K562 (cell line): ENCODE data around the gene PYM1. TPM values are rescaled to one million over a fixed set of nuclear protein-coding genes. Genes with fewer than 3 reads are reported as not detected.
A peak's percentile ranks its signal among the peaks of the same experiment; 100 is the strongest.

Source experiments
- ATAC-seq: fragments of 200-7000 bp; cut with Tn5 transposase; 3 replicates; pipeline ENCODE4 v1.9.1; 2020; ENCODE audit warnings: moderate library complexity
- BruUV-seq: library from RNA; stranded (reverse); fragments of 400-500 nt; replicated peaks from 2 replicates; lab custom pipeline; 2021; lab: Mats Ljungman, UMichigan
- CTCF ChIA-PET: fragments of 300-600 bp; formaldehyde crosslinking; extraction: SDS; loops from one replicate; lab custom pipeline; 2021; ENCODE audit warnings: low intra/inter-chr PET ratio; lab: Yijun Ruan, JAX
- POLR2A ChIA-PET: fragments of 300-600, 350-650 bp; sonication (Branson Sonifier 250); formaldehyde crosslinking; extraction: SDS; loops from one replicate; lab custom pipeline; 2021; ENCODE audit warnings: antibody characterized with exemption, inconsistent platforms; lab: Yijun Ruan, JAX
- DNase-seq, 4 experiments: peaks; one replicate each; pipeline versions ENCODE4 v3.0.0 to v3.0.0-alpha.2; 2011 to 2018; ENCODE audit warnings: low spot score in 3 of 4, mixed read lengths in 3 of 4; ENCODE audit errors: extremely low read depth in 1 of 4
- FAIRE-seq: peaks from 2 replicates; lab custom pipeline; 2011; peaks lifted over from hg19 to GRCh38; lab: Jason Lieb, UNC
- H2AFZ ChIP-seq: 2 replicates; pipeline ENCODE4 v1.6.0; 2011; ENCODE audit warnings: low read depth, low read length, control low read depth, inconsistent platforms
- H3K27ac ChIP-seq: fragments of 200-600 bp; 3 replicates; pipeline ENCODE4 v1.8.0; 2011; ENCODE audit warnings: low read depth, mild to moderate bottlenecking, control low read depth, inconsistent platforms, low read length, moderate library complexity, mixed read lengths; ENCODE audit errors: extremely low read depth
- H3K27me3 ChIP-seq, 2 experiments: fragments of 300-600 bp in 1 of 2; 2 replicates in 1 of 2; 3 replicates in 1 of 2; pipeline versions ENCODE4 v1.6.0 to v1.8.0; 2011; ENCODE audit warnings: inconsistent platforms in 2 of 2, low read length in 2 of 2, mild to moderate bottlenecking in 1 of 2, mixed read lengths in 1 of 2, moderate library complexity in 1 of 2; ENCODE audit not compliant: control insufficient read depth in 2 of 2, insufficient read depth in 2 of 2
- H3K36me3 ChIP-seq: fragments of 300-600 bp; 3 replicates; pipeline ENCODE4 v1.8.0; 2011; ENCODE audit warnings: mild to moderate bottlenecking, low read length, inconsistent platforms; ENCODE audit not compliant: control insufficient read depth, insufficient read depth
- H3K4me1 ChIP-seq, 2 experiments: fragments of 200-600 bp in 1 of 2; replicated peaks in 1 of 2; 2 replicates in 1 of 2; 3 replicates in 1 of 2; pipeline versions ENCODE4 v1.5.1 to v1.8.0; 2011; ENCODE audit warnings: inconsistent platforms in 2 of 2, low read length in 2 of 2, mild to moderate bottlenecking in 1 of 2, mixed read lengths in 1 of 2, moderate library complexity in 1 of 2; ENCODE audit not compliant: control insufficient read depth in 2 of 2, insufficient read depth in 2 of 2
- H3K4me2 ChIP-seq: 2 replicates; pipeline ENCODE4 v1.6.1; 2011; ENCODE audit warnings: low read length, control low read depth, inconsistent platforms, mixed read lengths; ENCODE audit not compliant: insufficient read depth
- H3K4me3 ChIP-seq: fragments of 200-600 bp; sonication (generic), shearing (Covaris generic); 2 replicates; pipeline ENCODE4 v1.5.1; 2016; ENCODE audit warnings: control low read depth, inconsistent platforms
- H3K79me2 ChIP-seq: fragments of 200-600 bp; 3 replicates; pipeline ENCODE4 v1.8.0; 2011; ENCODE audit warnings: low read length, inconsistent platforms; ENCODE audit not compliant: control insufficient read depth, insufficient read depth
- H3K9ac ChIP-seq, 2 experiments: 2 replicates each; pipeline versions ENCODE4 v1.6.0 to v1.6.1; 2011; ENCODE audit warnings: low read depth in 2 of 2, low read length in 2 of 2, control low read depth in 1 of 2, inconsistent platforms in 1 of 2, mild to moderate bottlenecking in 1 of 2, mixed read lengths in 1 of 2; ENCODE audit not compliant: insufficient read depth in 1 of 2
- H3K9me1 ChIP-seq: one replicate; pipeline ENCODE4 v1.6.0; 2011; ENCODE audit warnings: inconsistent platforms, mild to moderate bottlenecking, low read length, moderate library complexity; ENCODE audit not compliant: control insufficient read depth, insufficient read depth
- H3K9me3 ChIP-seq: replicated peaks from 2 replicates; pipeline ENCODE4 v1.5.1; 2011; ENCODE audit warnings: low read depth, low read length, inconsistent platforms; ENCODE audit not compliant: control insufficient read depth, insufficient read depth
- H4K20me1 ChIP-seq: replicated peaks from 2 replicates; pipeline ENCODE4 v1.6.1; 2011; ENCODE audit warnings: low read length, inconsistent platforms, mixed read lengths; ENCODE audit not compliant: control insufficient read depth, insufficient read depth
- CEBPZ ChIP-seq: fragments of 150-350 bp; IDR thresholded peaks from 2 replicates; pipeline ENCODE4 v1.6.1; 2014; ENCODE audit warnings: low read depth, mild to moderate bottlenecking, low read length, borderline replicate concordance
- NRF1 ChIP-seq, 2 experiments: fragments of 450-650 bp; IDR thresholded peaks in 1 of 2; conservative IDR thresholded peaks in 1 of 2; 2 replicates each; pipeline ENCODE4 v1.6.1; 2014; ENCODE audit warnings: mild to moderate bottlenecking in 2 of 2
- PHB ChIP-seq: fragments of 250-450 bp; sonication (Bioruptor Pico); IDR thresholded peaks from 2 replicates; pipeline ENCODE4 v1.5.0; 2021
- PKNOX1 ChIP-seq: fragments of 450-650 bp; IDR thresholded peaks from 2 replicates; pipeline ENCODE4 v1.6.1; 2016
- YY1 ChIP-seq, 3 experiments: IDR thresholded peaks; 2 replicates each; pipeline ENCODE4 v1.6.1; 2011; ENCODE audit warnings: low read length in 2 of 3, mild to moderate bottlenecking in 2 of 3, moderate library complexity in 2 of 3, borderline replicate concordance in 1 of 3, control low read depth in 1 of 3, low read depth in 1 of 3; ENCODE audit not compliant: insufficient read depth in 3 of 3, insufficient replicate concordance in 2 of 3, control insufficient read depth in 1 of 3, insufficient read length in 1 of 3; ENCODE audit errors: extremely low read depth in 1 of 3
- ZBTB34 ChIP-seq: fragments of 250-450 bp; sonication (Bioruptor Pico); IDR thresholded peaks from 2 replicates; pipeline ENCODE4 v1.8.0; 2021; ENCODE audit warnings: mild to moderate bottlenecking, moderate library complexity
- WGBS: fragments of 100-300 bp; shearing (Covaris generic); methylation state at CpG from one replicate; pipeline ENCODE4 v1.1.6; 2016; ENCODE audit warnings: low coverage, mixed read lengths; ENCODE audit not compliant: insufficient coverage; ENCODE audit errors: missing lambda C conversion rate; 5-methylcytosine and 5-hydroxymethylcytosine counted together
- in situ Hi-C: fragments of 300-500 bp; cut with MboI; formaldehyde crosslinking; loops from 4 replicates; pipeline ENCODE4 v1.15.0; 2018; ENCODE audit warnings: inconsistent platforms, mixed read lengths
- intact Hi-C: fragments of 100-400 bp; cut with micrococcal nuclease; formaldehyde crosslinking; loops from 2 replicates; pipeline ENCODE4 v1.14.2; 2022
- polyA plus RNA-seq, 8 experiments: library from polyadenylated mRNA; depleted of rRNA in 4 of 8; stranded (reverse) in 5 of 8; unstranded in 3 of 8; fragments of >200 nt; fragmentation: Nextera tagmentation in 2 of 8; fragmentation: Illumina TruSeq in 1 of 8; extraction: Ambion mirVana in 2 of 8; extraction: Trizol in 1 of 8; gene quantifications; 2 replicates each; pipeline versions ENCODE4 v1.2.1 to v1.2.3, GENCODE V29; 2011 to 2014; ENCODE audit warnings: inconsistent platforms in 1 of 8, missing spikeins in 1 of 8
- total RNA-seq, 7 experiments: library from RNA; depleted of rRNA in 6 of 7; stranded (reverse); fragments of >200 nt in 6 of 7; fragmentation: Illumina TruSeq in 2 of 7; extraction: Trizol in 2 of 7; gene quantifications; 2 replicates each; pipeline versions ENCODE4 v1.2.1 to v1.2.3, GENCODE V29; 2011 to 2021; ENCODE audit warnings: low replicate concordance in 1 of 7
- TF ChIP-seq, protein P1 (sequence below): fragments of 250-450 bp; sonication (Bioruptor Pico); IDR thresholded peaks from 2 replicates; pipeline ENCODE4 v1.6.1; 2021; ENCODE audit warnings: mild to moderate bottlenecking
- TF ChIP-seq, protein P2 (sequence below): fragments of 450-650 bp; formaldehyde crosslinking; IDR thresholded peaks from 2 replicates; pipeline ENCODE4 v1.4.0; 2020; ENCODE audit warnings: mild to moderate bottlenecking, moderate library complexity

Gene PYM1
- total and polyA plus RNA-seq, 9 of the 15 experiments (the other 6 are each of a cell fraction or from before 2014, with no cell fraction given): 29.0 to 51.3 (median 34.1) TPM

- TF ChIP-seq ZBTB34: no peak
- TF ChIP-seq, protein P1, sequence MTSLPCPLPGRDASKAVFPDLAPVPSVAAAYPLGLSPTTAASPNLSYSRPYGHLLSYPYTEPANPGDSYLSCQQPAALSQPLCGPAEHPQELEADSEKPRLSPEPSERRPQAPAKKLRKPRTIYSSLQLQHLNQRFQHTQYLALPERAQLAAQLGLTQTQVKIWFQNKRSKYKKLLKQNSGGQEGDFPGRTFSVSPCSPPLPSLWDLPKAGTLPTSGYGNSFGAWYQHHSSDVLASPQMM: no peak
- TF ChIP-seq, all 486 proteins: peak for 0
Observed at GRCh38 chr12:55942055-55942454, 14.4 kb upstream of the PYM1 start (continued).

DNA sequence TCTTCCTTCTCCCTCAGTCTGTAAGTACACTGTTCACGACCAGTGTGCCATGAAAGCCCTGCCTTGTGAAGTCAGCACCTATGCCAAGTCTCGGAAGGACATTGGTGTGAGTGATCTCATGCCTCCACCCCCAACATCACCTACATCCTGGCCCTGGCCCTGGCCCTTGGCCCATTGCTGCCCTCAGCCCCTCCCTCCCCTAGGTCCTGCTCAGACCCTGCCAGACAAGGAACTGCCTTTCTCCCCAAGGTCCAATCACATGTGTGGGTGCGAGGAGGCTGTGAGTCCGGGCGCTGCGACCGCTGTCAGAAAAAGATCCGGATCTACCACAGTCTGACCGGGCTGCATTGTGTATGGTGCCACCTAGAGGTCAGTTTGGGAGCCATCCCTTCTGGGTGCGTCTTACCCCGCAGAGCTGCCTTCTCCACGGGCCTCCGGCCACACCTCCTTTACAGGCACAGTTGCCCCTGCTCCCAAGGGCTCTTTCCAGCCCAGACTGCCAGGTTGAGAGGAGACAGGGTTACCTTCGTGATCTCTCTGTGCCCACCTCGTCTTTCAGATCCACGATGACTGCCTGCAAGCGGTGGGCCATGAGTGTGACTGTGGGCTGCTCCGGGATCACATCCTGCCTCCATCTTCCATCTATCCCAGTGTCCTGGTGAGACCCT is 12.5 kb upstream of the PYM1 start:
- no peaks in the 10 kb centered on the region for H3K9me3 ChIP-seq
- H3K4me3 ChIP-seq: no peak overlapping the region
- ATAC-seq (peak; percentile 99), FAIRE-seq (peak; percentile 94), DNase-seq (peak; percentile 87 to 92 (median 89))
- no peaks in the 10 kb centered on the region; a peak in 1 of 5 replicates for H3K27me3 ChIP-seq
- peaks cover 7 to 13% of the 10 kb centered on the region in 2 experiments; a peak in 4 of 5 replicates for H3K4me1 ChIP-seq
- no peaks in the 10 kb centered on the region for H3K9me1 ChIP-seq
- H3K79me2 ChIP-seq: no peaks in the 10 kb centered on the region
- intact Hi-C loops: loop anchor here (1.0 to 2.0 kb wide), 2 partner anchors 101 to 201 kb away; partner anchors contain the start of gene RPS26
- H2AFZ ChIP-seq: peak overlapping the region; percentile 76
- 15% methylated on average over 17 of the region's 18 CpGs for WGBS
- in situ Hi-C loops: loop anchor here (5.0 kb wide), 1 partner anchor 203 kb away; no protein-coding TSS in a partner anchor
- CTCF ChIA-PET: interaction anchor here (0.9 kb wide), 1 partner anchor 202 kb away, joined by 3 read pairs; no protein-coding TSS in a partner anchor
- H3K36me3 ChIP-seq: no peaks in the 10 kb centered on the region
- no TSS peak for BruUV-seq
- H3K27ac ChIP-seq: no peak overlapping the region
- POLR2A ChIA-PET: interaction anchor here (0.5 to 2.5 kb wide), 5 partner anchors 9 to 202 kb away, joined by 3 to 18 read pairs (median 6); partner anchors contain the start of genes DGKA and RAB5B
- H3K9ac ChIP-seq: peak overlapping the region in 1 of 2 experiments; percentile 82; a peak in 2 of 4 replicates
- H4K20me1 ChIP-seq: no peaks in the 10 kb centered on the region
- H3K4me2 ChIP-seq: peak overlapping the region; percentile 47; the same call in 1 of the 2 replicates
- TF ChIP-seq PHB (CRISPR knock-in tag) (no peak), PKNOX1 (peak; percentile 24; the same call in 1 of the 2 replicates), YY1 (IDR thresholded peaks at IDR 0.05; ENCODE audit: borderline replicate concordance in 1 of 3, control insufficient read depth in 1 of 3, extremely low read depth in 1 of 3, insufficient read depth in 3 of 3, insufficient read length in 1 of 3, insufficient replicate concordance in 2 of 3, low read depth in 1 of 3, low read length in 2 of 3) (peak in 1 of 3 experiments; percentile 33), NRF1 (conservative IDR thresholded peaks at IDR 0.05 in 1 of 2, IDR thresholded peaks at IDR 0.05 in 1 of 2) (0 out of 4 replicates have a peak, but pooled peaks of 1 of the 2 experiments have one; percentile 18), CEBPZ (no peak)
- TF ChIP-seq, protein P2, sequence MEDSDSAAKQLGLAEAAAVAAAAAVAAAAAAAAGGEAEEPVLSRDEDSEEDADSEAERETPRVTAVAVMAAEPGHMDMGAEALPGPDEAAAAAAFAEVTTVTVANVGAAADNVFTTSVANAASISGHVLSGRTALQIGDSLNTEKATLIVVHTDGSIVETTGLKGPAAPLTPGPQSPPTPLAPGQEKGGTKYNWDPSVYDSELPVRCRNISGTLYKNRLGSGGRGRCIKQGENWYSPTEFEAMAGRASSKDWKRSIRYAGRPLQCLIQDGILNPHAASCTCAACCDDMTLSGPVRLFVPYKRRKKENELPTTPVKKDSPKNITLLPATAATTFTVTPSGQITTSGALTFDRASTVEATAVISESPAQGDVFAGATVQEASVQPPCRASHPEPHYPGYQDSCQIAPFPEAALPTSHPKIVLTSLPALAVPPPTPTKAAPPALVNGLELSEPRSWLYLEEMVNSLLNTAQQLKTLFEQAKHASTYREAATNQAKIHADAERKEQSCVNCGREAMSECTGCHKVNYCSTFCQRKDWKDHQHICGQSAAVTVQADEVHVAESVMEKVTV (CRISPR knock-in tag): peak; percentile 46; the same call in 1 of the 2 replicates
